Osteocyte (in vitro differentiated cells): ENCODE data around the gene SSTR5. TPM values are rescaled to one million over a fixed set of nuclear protein-coding genes. Genes with fewer than 3 reads are reported as not detected.

Experiments
- DNase-seq: peaks from one replicate; pipeline ENCODE4 v3.0.0; 2021; ENCODE audit warnings: mixed read lengths; ENCODE audit not compliant: unreplicated experiment; ENCODE audit errors: extremely low spot score
- H3K27ac Mint-ChIP-seq: one replicate; pipeline ENCODE4 v1.8.0; 2021; ENCODE audit warnings: mild to moderate bottlenecking, mixed read lengths; ENCODE audit not compliant: unreplicated experiment
- H3K27me3 Mint-ChIP-seq: one replicate; pipeline ENCODE4 v1.8.0; 2021; ENCODE audit warnings: mixed read lengths; ENCODE audit not compliant: unreplicated experiment
- H3K36me3 Mint-ChIP-seq: one replicate; pipeline ENCODE4 v1.8.0; 2021; ENCODE audit warnings: mixed read lengths; ENCODE audit not compliant: unreplicated experiment
- H3K4me1 Mint-ChIP-seq: one replicate; pipeline ENCODE4 v1.8.0; 2021; ENCODE audit warnings: mixed read lengths; ENCODE audit not compliant: unreplicated experiment
- H3K4me3 Mint-ChIP-seq: one replicate; pipeline ENCODE4 v1.8.0; 2021; ENCODE audit warnings: mild to moderate bottlenecking, moderate library complexity, mixed read lengths; ENCODE audit not compliant: unreplicated experiment
- H3K9me3 Mint-ChIP-seq: one replicate; pipeline ENCODE4 v1.8.0; 2021; ENCODE audit warnings: mixed read lengths; ENCODE audit not compliant: unreplicated experiment
- CTCF ChIP-seq: fragments of 200-600 bp; sonication (generic); IDR thresholded peaks from 2 replicates; pipeline ENCODE4 v1.5.0; 2021; ENCODE audit warnings: antibody characterized with exemption, mild to moderate bottlenecking, moderate library complexity
- total RNA-seq: library from RNA; stranded (reverse); gene quantifications from 2 replicates; pipeline ENCODE4 v1.2.1, GENCODE V29; 2021

SSTR5 gene
- total RNA-seq, 1 donor from 2014 or later, result not detected

- no peaks in the 10 kb centered on the region for H3K9me3 Mint-ChIP-seq
- H3K27ac Mint-ChIP-seq, result no peak overlapping the region
- DNase-seq, result no peak
- H3K36me3 Mint-ChIP-seq, result no peaks in the 10 kb centered on the region
- no peaks in the 10 kb centered on the region for H3K4me1 Mint-ChIP-seq
- H3K4me3 Mint-ChIP-seq, result no peak overlapping the region
- H3K27me3 Mint-ChIP-seq, result no peaks in the 10 kb centered on the region
- no peak for TF ChIP-seq CTCF
These were observed 25.3 kb downstream of the SSTR5 start for GRCh38 chr16:1097800-1098199.

- DNase-seq, result no peak
- Mint-ChIP-seq H3K36me3 (no peaks in the 10 kb centered on the region), H3K4me1 (no peaks in the 10 kb centered on the region), H3K4me3 (no peak overlapping the region), H3K9me3 (no peaks in the 10 kb centered on the region), H3K27ac (no peak overlapping the region), H3K27me3 (no peaks in the 10 kb centered on the region)
- TF ChIP-seq CTCF, result no peak
These were observed 25.9 kb downstream of the SSTR5 start for GRCh38 chr16:1098266-1098991.

DNA sequence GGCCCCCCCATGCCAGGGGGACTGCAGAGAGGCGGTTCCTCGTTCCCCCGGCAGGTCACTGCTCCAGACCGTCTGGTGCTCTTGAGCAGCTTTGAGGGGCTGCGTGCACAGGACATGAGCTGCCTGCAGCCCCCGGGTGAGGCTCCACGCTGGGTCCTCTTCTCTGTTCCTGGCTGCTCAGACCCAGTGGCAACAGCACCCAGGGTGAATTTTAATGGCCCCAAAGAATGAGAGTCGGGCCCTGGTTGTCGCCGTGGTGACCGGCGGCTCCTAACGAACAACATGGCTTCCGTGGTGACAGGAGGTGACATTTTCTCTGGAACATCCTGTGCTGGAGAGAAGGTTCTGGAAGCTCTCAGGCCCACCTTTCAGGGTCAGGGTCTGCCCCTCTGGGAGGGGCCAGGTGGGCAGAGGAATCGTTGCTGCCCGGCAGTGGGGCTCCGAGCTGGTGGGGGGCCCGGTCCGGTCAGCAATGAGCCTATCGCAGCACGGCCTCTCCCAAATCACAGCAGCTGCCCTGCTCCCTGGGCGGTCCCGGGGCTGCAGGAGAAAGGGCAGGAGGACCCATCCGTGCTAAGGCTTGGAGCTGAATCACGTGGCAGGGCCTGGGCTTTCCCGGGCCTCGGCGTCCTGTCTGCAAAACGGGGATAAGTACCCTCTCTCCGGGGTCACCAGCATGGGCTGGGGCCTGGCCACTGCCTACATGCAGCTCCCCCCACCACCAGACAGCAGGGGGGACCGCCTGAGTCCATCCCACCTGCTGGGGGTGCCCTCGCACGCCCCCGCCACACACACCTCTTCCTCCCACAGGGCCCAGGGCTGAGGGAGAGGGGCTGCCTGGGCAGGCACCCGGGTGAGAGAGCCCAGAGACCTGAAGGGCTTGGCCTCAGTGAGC, 26.9 kb downstream of the SSTR5 start:
- no peak overlapping the region for H3K4me3 Mint-ChIP-seq
- no peak overlapping the region for H3K27ac Mint-ChIP-seq
- H3K27me3 Mint-ChIP-seq, result no peaks in the 10 kb centered on the region
- H3K9me3 Mint-ChIP-seq, result no peaks in the 10 kb centered on the region
- no peaks in the 10 kb centered on the region for H3K4me1 Mint-ChIP-seq
- no peaks in the 10 kb centered on the region for H3K36me3 Mint-ChIP-seq
- no peak for DNase-seq
- no peak for TF ChIP-seq CTCF

DNA sequence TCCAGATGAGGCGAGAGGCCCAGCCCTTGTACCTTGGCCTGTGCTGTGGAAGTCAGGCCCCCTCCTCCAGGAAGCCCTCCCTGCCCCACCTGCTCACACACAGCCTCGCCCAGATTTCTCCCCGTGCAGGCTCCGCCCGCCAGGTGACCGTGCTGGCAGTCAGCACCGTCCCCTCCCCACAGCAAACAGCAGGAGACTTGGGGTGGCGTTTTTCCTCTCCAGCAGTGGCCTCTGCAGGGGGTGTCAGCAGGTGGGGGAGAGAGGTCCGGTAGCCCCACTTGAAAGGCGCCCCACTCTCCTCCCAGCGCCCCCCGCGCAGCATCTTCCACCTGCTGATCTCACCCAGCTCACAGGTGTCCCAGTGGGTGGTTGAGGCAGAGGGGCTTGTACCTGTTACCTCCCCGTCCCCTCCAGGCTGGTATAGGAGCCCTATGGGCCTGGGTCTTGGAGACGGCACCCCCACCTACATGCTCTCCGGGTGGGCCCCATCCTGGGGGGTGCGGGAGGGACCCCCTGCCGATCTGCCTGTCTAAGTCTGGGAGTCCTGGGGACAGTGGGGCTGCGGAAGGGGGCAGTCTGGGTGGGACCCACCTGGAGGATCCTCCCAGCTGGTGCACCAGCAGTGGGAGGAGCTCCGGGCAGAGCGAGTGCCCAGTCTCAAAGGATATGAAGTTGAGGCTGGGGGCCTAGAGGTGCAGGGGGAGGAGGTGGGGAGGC, 27.7 kb downstream of the SSTR5 start:
- Mint-ChIP-seq H3K27me3 (no peaks in the 10 kb centered on the region), H3K4me1 (no peaks in the 10 kb centered on the region), H3K9me3 (no peaks in the 10 kb centered on the region), H3K4me3 (no peak overlapping the region), H3K27ac (no peak overlapping the region), H3K36me3 (no peaks in the 10 kb centered on the region)
- TF ChIP-seq CTCF, result no peak
- DNase-seq, result no peak
